A549 (cell line): ENCODE measurements around the gene CD4.

ENCODE experiments used
- CTCF ChIP-seq: fragments of >200 bp; sonication (Bioruptor Twin); formaldehyde crosslinking; IDR thresholded peaks from 3 replicates; pipeline ENCODE4 v1.5.1; 2016
- JUN ChIP-seq, 2 experiments: fragments of >200 bp; sonication (Bioruptor Twin); formaldehyde crosslinking; IDR thresholded peaks; 2 replicates in 1 of 2; 3 replicates in 1 of 2; pipeline ENCODE4 v1.6.1; 2016 to 2017
- MAX ChIP-seq: IDR thresholded peaks from 2 replicates; pipeline ENCODE4 v1.6.1; 2012
- MYC ChIP-seq: IDR thresholded peaks from 2 replicates; pipeline ENCODE4 v1.6.1; 2012; ENCODE audit warnings: mild to moderate bottlenecking, inconsistent platforms, low read length, improper control_type of control experiment, borderline replicate concordance
- RAD21 ChIP-seq, 2 experiments: fragments of >200 bp in 1 of 2; sonication (Bioruptor Twin) in 1 of 2; formaldehyde crosslinking in 1 of 2; IDR thresholded peaks in 1 of 2; conservative IDR thresholded peaks in 1 of 2; 2 replicates in 1 of 2; 3 replicates in 1 of 2; pipeline ENCODE4 v1.6.1; 2012 to 2018; ENCODE audit warnings: inconsistent platforms in 1 of 2
- RCOR1 ChIP-seq: fragments of 150-350 bp; IDR thresholded peaks from 2 replicates; pipeline ENCODE4 v1.6.1; 2014; ENCODE audit warnings: antibody characterized with exemption, low read length, low read depth

GRCh38 chr12:6863033-6863432, 73.7 kb downstream of the CD4 start:
- TF ChIP-seq JUN (IDR thresholded peaks at IDR 0.05): no peak
- TF ChIP-seq MAX: no peak
- TF ChIP-seq CTCF: no peak
- no peak for TF ChIP-seq MYC
- no peak for TF ChIP-seq RCOR1
- no peak for TF ChIP-seq RAD21 (conservative IDR thresholded peaks at IDR 0.05 in 1 of 2, IDR thresholded peaks at IDR 0.05 in 1 of 2)
